ENCODE measurements around the gene CACNA1S.

CACNA1S gene

GRCh38 chr1:201063145-201063544, 49.1 kb downstream of the CACNA1S start:
- no peak for DNase-seq (ENCODE audit: low read depth in 2 of 3, low spot score in 2 of 3)

GRCh38 chr1:201062511-201063091, 49.6 kb downstream of the CACNA1S start:
- DNase-seq (ENCODE audit: low read depth in 2 of 3, low spot score in 2 of 3) = no peak

GRCh38 chr1:201061886-201062285, 50.3 kb downstream of the CACNA1S start:
- DNase-seq (ENCODE audit: low read depth in 2 of 3, low spot score in 2 of 3) = no peak

- no peak for DNase-seq (ENCODE audit: low read depth in 2 of 3, low spot score in 2 of 3)
Measured at GRCh38 chr1:201061049-201061448, 51.2 kb downstream of the CACNA1S start.

- DNase-seq (ENCODE audit: low read depth in 2 of 3, low spot score in 2 of 3) = no peak
Measured at GRCh38 chr1:201060586-201060985, 51.6 kb downstream of the CACNA1S start.

GRCh38 chr1:201059871-201060555, 52.2 kb downstream of the CACNA1S start:
- DNase-seq (ENCODE audit: low read depth in 2 of 3, low spot score in 2 of 3) = no peak

GRCh38 chr1:201059401-201059800, 52.8 kb downstream of the CACNA1S start:
- DNase-seq (ENCODE audit: low read depth in 2 of 3, low spot score in 2 of 3) = no peak

GRCh38 chr1:201054091-201054543, 58.1 kb downstream of the CACNA1S start:
- no peak for DNase-seq (ENCODE audit: low read depth in 2 of 3, low spot score in 2 of 3)

- no peak for DNase-seq (ENCODE audit: low read depth in 2 of 3, low spot score in 2 of 3)
Measured at GRCh38 chr1:201053155-201053860, 58.9 kb downstream of the CACNA1S start.

- DNase-seq (ENCODE audit: low read depth in 2 of 3, low spot score in 2 of 3) = no peak
Measured at GRCh38 chr1:201051399-201051798, 60.8 kb downstream of the CACNA1S start.

GRCh38 chr1:201050515-201051277, 61.5 kb downstream of the CACNA1S start:
- no peak for DNase-seq (ENCODE audit: low read depth in 2 of 3, low spot score in 2 of 3)

- DNase-seq (ENCODE audit: low read depth in 2 of 3, low spot score in 2 of 3) = no peak
Measured at GRCh38 chr1:201049248-201049831, 62.9 kb downstream of the CACNA1S start.

- no peak for DNase-seq (ENCODE audit: low read depth in 2 of 3, low spot score in 2 of 3)
Measured at GRCh38 chr1:201048521-201048920, 63.7 kb downstream of the CACNA1S start.

GRCh38 chr1:201044119-201044518, 68.1 kb downstream of the CACNA1S start:
- DNase-seq (ENCODE audit: low read depth in 2 of 3, low spot score in 2 of 3) = no peak

GRCh38 chr1:201042779-201043461, 69.3 kb downstream of the CACNA1S start:
- DNase-seq (ENCODE audit: low read depth in 2 of 3, low spot score in 2 of 3) = peak in 1 of 3 experiments; percentile 23

GRCh38 chr1:201041011-201041410, 71.2 kb downstream of the CACNA1S start:
- no peak for DNase-seq (ENCODE audit: low read depth in 2 of 3, low spot score in 2 of 3)

GRCh38 chr1:201039876-201040275, 72.3 kb downstream of the CACNA1S start:
- no peak for DNase-seq (ENCODE audit: low read depth in 2 of 3, low spot score in 2 of 3)

GRCh38 chr1:201039418-201039817, 72.8 kb downstream of the CACNA1S start:
- DNase-seq (ENCODE audit: low read depth in 2 of 3, low spot score in 2 of 3) = no peak

- no peak for DNase-seq (ENCODE audit: low read depth in 2 of 3, low spot score in 2 of 3)
Measured at GRCh38 chr1:201038186-201038876, 73.9 kb downstream of the CACNA1S start.
